ENCODE measurements around the gene CIP2A.

CIP2A gene

DNA sequence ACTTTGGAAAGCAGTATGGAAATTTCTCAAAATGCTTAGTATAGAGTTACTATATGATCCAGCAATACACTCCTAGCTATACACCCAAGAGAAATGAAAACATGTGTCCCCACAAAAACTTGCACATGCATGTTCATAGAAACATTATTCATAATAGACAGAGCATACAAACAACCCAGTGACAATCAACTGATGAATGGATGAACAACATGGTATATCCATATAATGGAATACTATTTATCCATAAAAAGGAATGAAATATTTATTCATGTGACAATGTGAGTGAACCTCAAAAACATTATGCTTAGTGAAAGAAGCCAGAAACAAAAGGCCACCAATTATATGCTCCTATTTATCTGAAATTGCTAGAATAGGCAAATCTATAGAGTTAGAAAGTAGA, 85.5 kb downstream of the CIP2A start:
- TF ChIP-seq, protein P1, sequence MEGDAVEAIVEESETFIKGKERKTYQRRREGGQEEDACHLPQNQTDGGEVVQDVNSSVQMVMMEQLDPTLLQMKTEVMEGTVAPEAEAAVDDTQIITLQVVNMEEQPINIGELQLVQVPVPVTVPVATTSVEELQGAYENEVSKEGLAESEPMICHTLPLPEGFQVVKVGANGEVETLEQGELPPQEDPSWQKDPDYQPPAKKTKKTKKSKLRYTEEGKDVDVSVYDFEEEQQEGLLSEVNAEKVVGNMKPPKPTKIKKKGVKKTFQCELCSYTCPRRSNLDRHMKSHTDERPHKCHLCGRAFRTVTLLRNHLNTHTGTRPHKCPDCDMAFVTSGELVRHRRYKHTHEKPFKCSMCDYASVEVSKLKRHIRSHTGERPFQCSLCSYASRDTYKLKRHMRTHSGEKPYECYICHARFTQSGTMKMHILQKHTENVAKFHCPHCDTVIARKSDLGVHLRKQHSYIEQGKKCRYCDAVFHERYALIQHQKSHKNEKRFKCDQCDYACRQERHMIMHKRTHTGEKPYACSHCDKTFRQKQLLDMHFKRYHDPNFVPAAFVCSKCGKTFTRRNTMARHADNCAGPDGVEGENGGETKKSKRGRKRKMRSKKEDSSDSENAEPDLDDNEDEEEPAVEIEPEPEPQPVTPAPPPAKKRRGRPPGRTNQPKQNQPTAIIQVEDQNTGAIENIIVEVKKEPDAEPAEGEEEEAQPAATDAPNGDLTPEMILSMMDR (conservative IDR thresholded peaks at IDR 0.05), result no peak
- no peak for TF ChIP-seq ZFX (IDR thresholded peaks at IDR 0.05)
- no peak overlapping the region for H3K27ac ChIP-seq

DNA sequence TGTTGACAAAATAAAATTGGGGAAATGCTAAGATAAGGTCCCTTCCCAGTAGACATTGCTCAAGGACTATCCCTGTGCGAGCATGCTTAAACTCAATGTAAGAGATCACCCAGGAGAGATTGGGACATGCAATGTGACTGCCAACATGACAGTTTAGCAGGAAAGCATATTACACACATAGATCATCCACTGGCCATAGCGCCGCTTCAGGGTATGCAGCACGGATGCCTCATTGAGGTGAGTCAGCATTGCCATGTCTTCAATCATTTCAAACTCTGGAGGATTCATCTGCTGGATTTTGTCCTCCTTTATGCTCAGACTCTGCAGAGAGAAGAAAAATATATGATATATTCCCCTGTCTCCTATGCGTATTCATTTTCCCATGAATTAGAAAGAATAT, 87.7 kb downstream of the CIP2A start:
- no peak overlapping the region for H3K27ac ChIP-seq
- TF ChIP-seq, protein P1 (conservative IDR thresholded peaks at IDR 0.05), result no peak
- no peak for TF ChIP-seq ZFX (IDR thresholded peaks at IDR 0.05)

DNA sequence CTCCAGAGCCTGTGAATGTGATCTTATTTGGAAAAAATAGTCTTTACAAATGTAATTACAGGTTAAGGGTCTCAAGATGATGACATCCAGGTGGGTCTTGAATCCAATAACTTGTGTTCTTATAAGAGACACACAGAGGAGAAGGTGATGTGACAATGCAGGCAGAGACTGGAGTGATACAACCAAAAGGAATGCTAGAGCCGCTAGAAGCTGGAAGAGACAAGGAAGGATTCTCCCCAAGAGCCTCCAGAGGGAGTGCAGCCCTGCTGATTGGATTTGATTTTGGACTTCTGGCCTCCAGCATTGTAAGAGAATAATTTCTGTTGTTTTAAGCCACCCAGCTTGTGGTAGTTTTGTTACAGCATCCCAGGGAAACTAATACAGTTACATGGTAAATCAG, 88.5 kb downstream of the CIP2A start:
- TF ChIP-seq ZFX (IDR thresholded peaks at IDR 0.05), result no peak
- TF ChIP-seq, protein P1 (conservative IDR thresholded peaks at IDR 0.05), result no peak
- H3K27ac ChIP-seq, result no peak overlapping the region

Measured in C4-2B (cell line).